ENCODE results near the gene SLC38A4.

GRCh38 chr12:46815809-46816208 lies 10.0 kb downstream of the SLC38A4 start:
- TF ChIP-seq, protein P1, sequence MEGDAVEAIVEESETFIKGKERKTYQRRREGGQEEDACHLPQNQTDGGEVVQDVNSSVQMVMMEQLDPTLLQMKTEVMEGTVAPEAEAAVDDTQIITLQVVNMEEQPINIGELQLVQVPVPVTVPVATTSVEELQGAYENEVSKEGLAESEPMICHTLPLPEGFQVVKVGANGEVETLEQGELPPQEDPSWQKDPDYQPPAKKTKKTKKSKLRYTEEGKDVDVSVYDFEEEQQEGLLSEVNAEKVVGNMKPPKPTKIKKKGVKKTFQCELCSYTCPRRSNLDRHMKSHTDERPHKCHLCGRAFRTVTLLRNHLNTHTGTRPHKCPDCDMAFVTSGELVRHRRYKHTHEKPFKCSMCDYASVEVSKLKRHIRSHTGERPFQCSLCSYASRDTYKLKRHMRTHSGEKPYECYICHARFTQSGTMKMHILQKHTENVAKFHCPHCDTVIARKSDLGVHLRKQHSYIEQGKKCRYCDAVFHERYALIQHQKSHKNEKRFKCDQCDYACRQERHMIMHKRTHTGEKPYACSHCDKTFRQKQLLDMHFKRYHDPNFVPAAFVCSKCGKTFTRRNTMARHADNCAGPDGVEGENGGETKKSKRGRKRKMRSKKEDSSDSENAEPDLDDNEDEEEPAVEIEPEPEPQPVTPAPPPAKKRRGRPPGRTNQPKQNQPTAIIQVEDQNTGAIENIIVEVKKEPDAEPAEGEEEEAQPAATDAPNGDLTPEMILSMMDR (IDR thresholded peaks at IDR 0.05; ENCODE audit: low read depth, low read length), result no peak
- no peak for TF ChIP-seq EZH2phosphoT487 (IDR thresholded peaks at IDR 0.05; ENCODE audit: low read depth)
